BJ (cell line): Measurements from ENCODE around the gene NELL1. TPM values are rescaled to one million over a fixed set of nuclear protein-coding genes. Genes with fewer than 3 reads are reported as not detected.

Experiments
- CTCF ChIA-PET: fragments of 350-600 bp; formaldehyde crosslinking; extraction: SDS; loops from one replicate; lab custom pipeline; 2021; ENCODE audit warnings: antibody characterized with exemption, inconsistent platforms; lab: Yijun Ruan, JAX
- POLR2A ChIA-PET: fragments of 300-600 bp; sonication (Branson Sonifier 250); formaldehyde crosslinking; extraction: SDS; loops from one replicate; lab custom pipeline; 2021; ENCODE audit warnings: antibody characterized with exemption; lab: Charles Lee
- DNase-seq: peaks from one replicate; pipeline ENCODE4 v3.0.0-alpha.2; 2011; ENCODE audit warnings: low read depth
- H3K27me3 ChIP-seq: 2 replicates; pipeline ENCODE4 v1.6.0; 2011; ENCODE audit warnings: low read length; ENCODE audit not compliant: control insufficient read depth, insufficient read depth
- H3K36me3 ChIP-seq: 2 replicates; pipeline ENCODE4 v1.5.1; 2011; ENCODE audit warnings: low read length; ENCODE audit not compliant: control insufficient read depth, insufficient read depth
- H3K4me3 ChIP-seq: 2 replicates; pipeline ENCODE4 v1.5.1; 2011; ENCODE audit warnings: low read depth, mild to moderate bottlenecking, control low read depth, low read length
- polyA plus RNA-seq: library from polyadenylated mRNA; depleted of rRNA; stranded (reverse); fragments of >200 nt; gene quantifications from 2 replicates; pipeline ENCODE4 v1.2.3, GENCODE V29; 2011
- TF ChIP-seq, protein P1 (sequence below): IDR thresholded peaks from 2 replicates; pipeline ENCODE4 v1.5.1; 2011; ENCODE audit warnings: low read depth, mild to moderate bottlenecking, control low read depth, inconsistent platforms, low read length, moderate library complexity; ENCODE audit not compliant: insufficient read depth

NELL1 gene
- polyA plus RNA-seq, 1 experiment: not detected

DNA sequence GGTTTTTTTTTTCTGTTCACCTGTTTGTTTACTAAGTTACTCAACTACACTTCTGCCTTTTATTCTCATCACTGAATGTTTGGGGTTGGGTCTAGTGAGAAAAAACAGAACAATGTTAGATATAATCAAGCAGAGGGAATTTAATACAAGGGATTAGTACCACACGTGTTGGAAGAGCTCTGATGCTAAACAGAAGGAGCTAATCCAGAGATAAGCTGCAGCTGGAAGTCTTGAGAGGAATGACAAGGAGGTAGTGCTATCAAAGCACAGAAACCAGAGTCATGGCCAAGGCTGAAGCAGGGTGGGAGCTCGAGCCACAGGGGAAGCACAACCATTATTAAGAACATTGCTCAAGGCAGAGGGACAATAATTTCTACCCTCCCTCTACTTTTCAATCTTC, 919.4 kb downstream of the NELL1 start:
- CTCF ChIA-PET: no interaction called here
- Histone ChIP-seq H3K4me3 (no peak overlapping the region), H3K36me3 (no peaks in the 10 kb centered on the region), H3K27me3 (no peaks in the 10 kb centered on the region)
- TF ChIP-seq, protein P1, sequence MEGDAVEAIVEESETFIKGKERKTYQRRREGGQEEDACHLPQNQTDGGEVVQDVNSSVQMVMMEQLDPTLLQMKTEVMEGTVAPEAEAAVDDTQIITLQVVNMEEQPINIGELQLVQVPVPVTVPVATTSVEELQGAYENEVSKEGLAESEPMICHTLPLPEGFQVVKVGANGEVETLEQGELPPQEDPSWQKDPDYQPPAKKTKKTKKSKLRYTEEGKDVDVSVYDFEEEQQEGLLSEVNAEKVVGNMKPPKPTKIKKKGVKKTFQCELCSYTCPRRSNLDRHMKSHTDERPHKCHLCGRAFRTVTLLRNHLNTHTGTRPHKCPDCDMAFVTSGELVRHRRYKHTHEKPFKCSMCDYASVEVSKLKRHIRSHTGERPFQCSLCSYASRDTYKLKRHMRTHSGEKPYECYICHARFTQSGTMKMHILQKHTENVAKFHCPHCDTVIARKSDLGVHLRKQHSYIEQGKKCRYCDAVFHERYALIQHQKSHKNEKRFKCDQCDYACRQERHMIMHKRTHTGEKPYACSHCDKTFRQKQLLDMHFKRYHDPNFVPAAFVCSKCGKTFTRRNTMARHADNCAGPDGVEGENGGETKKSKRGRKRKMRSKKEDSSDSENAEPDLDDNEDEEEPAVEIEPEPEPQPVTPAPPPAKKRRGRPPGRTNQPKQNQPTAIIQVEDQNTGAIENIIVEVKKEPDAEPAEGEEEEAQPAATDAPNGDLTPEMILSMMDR: no peak
- DNase-seq: no peak
- POLR2A ChIA-PET: no interaction called here

DNA sequence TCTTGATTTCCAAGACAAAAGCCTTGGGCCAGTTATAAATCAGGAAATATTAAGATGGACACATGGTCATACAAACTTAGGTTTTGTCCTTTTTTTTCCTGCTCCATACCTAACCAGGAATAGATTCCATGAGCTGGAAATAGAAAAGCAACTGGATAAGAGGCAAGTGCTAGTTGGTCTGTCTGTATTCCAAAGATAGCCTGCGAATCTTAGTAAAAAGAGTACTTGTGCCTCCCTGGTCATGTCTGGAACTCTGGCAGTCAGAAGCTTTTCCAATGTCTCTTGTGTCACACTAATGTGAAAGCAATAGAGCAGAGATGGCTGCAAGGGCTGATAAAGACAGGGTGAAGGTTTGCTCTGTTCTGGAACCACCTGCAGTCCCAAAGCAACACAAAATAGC, 933.3 kb downstream of the NELL1 start:
- no peak for DNase-seq
- CTCF ChIA-PET: no interaction called here
- POLR2A ChIA-PET: no interaction called here
- Histone ChIP-seq H3K36me3 (no peaks in the 10 kb centered on the region), H3K27me3 (no peaks in the 10 kb centered on the region), H3K4me3 (no peak overlapping the region)
- TF ChIP-seq, protein P1: no peak

DNA sequence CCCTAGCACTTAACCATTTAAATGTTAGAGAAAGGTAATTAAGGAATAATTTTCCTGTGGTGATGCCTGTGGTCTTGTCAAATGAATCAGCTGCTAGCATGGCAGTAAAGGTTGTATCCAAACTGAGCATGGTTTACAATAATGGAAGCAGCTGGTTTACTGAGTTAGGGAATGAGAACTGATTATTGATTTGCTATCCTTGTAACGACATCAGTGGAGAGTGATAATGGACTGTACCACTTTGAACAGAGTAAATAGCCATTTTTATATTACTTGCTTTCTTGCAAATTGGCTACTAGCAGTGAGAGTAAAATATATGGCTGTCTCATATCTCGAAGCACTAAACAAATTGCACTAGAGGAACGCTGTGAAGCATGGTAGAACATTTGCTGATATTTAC, 934.5 kb downstream of the NELL1 start:
- TF ChIP-seq, protein P1: no peak
- POLR2A ChIA-PET: no interaction called here
- Histone ChIP-seq H3K4me3 (no peak overlapping the region), H3K36me3 (no peaks in the 10 kb centered on the region), H3K27me3 (no peaks in the 10 kb centered on the region)
- DNase-seq: no peak
- CTCF ChIA-PET: no interaction called here

DNA sequence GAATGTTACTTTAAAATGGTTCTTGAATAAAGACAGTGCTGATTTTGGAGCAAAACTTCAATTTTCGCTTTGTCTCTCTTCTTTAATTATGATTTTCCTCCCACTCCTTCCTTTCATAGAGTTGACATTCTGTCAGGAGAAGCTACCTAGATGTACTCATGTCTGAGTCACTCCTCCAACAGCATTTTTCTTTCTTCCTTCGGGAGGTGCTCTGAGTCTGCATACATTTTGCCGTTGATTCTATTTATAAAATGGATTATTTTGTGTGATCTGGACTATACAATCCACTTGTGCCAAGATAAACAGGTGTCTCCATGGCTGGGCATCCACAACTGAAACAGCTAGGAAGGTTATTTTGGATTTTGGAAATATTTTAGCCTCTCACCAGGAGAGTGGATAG, 935.2 kb downstream of the NELL1 start:
- ChIA-PET CTCF (no interaction called here), POLR2A (no interaction called here)
- H3K27me3 ChIP-seq: no peaks in the 10 kb centered on the region
- H3K4me3 ChIP-seq: no peak overlapping the region
- no peaks in the 10 kb centered on the region for H3K36me3 ChIP-seq
- no peak for DNase-seq
- TF ChIP-seq, protein P1: no peak

DNA sequence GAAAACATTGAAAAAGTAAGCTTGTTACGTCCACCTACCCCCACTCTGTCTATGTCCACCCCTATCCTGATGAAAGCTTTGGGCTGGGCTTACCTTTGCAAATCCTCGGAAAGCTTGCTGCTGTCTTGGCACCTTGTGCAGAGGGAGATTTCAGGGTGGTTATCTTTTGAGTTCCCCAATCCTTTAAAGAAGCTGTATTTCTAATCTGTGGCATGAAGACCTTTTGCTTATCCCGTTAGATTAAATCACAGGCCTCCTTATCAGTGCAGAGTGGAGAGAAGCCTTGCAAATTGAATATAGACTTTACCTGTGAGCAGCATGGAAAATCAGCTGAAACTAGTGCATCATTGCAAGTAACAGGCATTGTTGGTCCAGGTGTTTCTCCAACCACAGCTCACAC, 942.9 kb downstream of the NELL1 start:
- no peak overlapping the region for H3K4me3 ChIP-seq
- CTCF ChIA-PET: no interaction called here
- POLR2A ChIA-PET: no interaction called here
- no peak for DNase-seq
- no peaks in the 10 kb centered on the region for H3K27me3 ChIP-seq
- TF ChIP-seq, protein P1: no peak
- no peaks in the 10 kb centered on the region for H3K36me3 ChIP-seq
